Measurements from ENCODE around the gene ANKRD55.
A peak's percentile ranks its signal among the peaks of the same experiment; 100 is the strongest.
"Not testable (repeated sequence)": the region's sequence is repeated elsewhere in the genome, so short reads cannot be mapped to it uniquely, and the experiment has no call there.

ANKRD55 gene

GRCh38 chr5:56110646-56111403 is 122.3 kb downstream of the ANKRD55 start:
- FAIRE-seq (no peak), DNase-seq (ENCODE audit: low spot score) (no peak)

GRCh38 chr5:56108246-56108645 is 124.9 kb downstream of the ANKRD55 start:
- FAIRE-seq (no peak), DNase-seq (ENCODE audit: low spot score) (no peak)

GRCh38 chr5:56106837-56107236 is 126.3 kb downstream of the ANKRD55 start:
- DNase-seq (ENCODE audit: low spot score) (no peak), FAIRE-seq (no peak)

- DNase-seq (ENCODE audit: low spot score) (no peak), FAIRE-seq (no peak)
These were observed 127.4 kb downstream of the ANKRD55 start for GRCh38 chr5:56105511-56106291.

GRCh38 chr5:56102889-56103288 is 130.2 kb downstream of the ANKRD55 start:
- FAIRE-seq = no peak

GRCh38 chr5:56102207-56102606 is 130.9 kb downstream of the ANKRD55 start:
- FAIRE-seq; DNase-seq (ENCODE audit: low spot score): not testable (repeated sequence)

More at GRCh38 chr5:56102889-56103288, 130.2 kb downstream of the ANKRD55 start:
- DNase-seq (ENCODE audit: low spot score) = no peak

- no peak for FAIRE-seq
These were observed 131.9 kb downstream of the ANKRD55 start for GRCh38 chr5:56101180-56101579.

GRCh38 chr5:56100439-56101176 is 132.5 kb downstream of the ANKRD55 start:
- DNase-seq (ENCODE audit: low spot score) (no peak), FAIRE-seq (no peak)

More at GRCh38 chr5:56101180-56101579, 131.9 kb downstream of the ANKRD55 start:
- no peak for DNase-seq (ENCODE audit: low spot score)

GRCh38 chr5:56099346-56099745 is 133.8 kb downstream of the ANKRD55 start:
- no peak for FAIRE-seq
- DNase-seq (ENCODE audit: low spot score) = no peak

GRCh38 chr5:56097055-56097454 is 136.1 kb downstream of the ANKRD55 start:
- DNase-seq (ENCODE audit: low spot score) (no peak), FAIRE-seq (no peak)

- DNase-seq (ENCODE audit: low spot score) (no peak), FAIRE-seq (no peak)
These were observed 137.5 kb downstream of the ANKRD55 start for GRCh38 chr5:56095579-56096102.

GRCh38 chr5:56094579-56095361 is 138.4 kb downstream of the ANKRD55 start:
- no peak for DNase-seq (ENCODE audit: low spot score)
- FAIRE-seq = peak; percentile 65

- FAIRE-seq = no peak
- DNase-seq (ENCODE audit: low spot score) = no peak
These were observed 139.2 kb downstream of the ANKRD55 start for GRCh38 chr5:56093970-56094369.

- DNase-seq (ENCODE audit: low spot score) (no peak), FAIRE-seq (no peak)
These were observed 141.0 kb downstream of the ANKRD55 start for GRCh38 chr5:56092115-56092514.

- FAIRE-seq (no peak), DNase-seq (ENCODE audit: low spot score) (no peak)
These were observed 141.5 kb downstream of the ANKRD55 start for GRCh38 chr5:56091664-56092063.

- no peak for FAIRE-seq
- DNase-seq (ENCODE audit: low spot score) = no peak
These were observed 142.2 kb downstream of the ANKRD55 start for GRCh38 chr5:56090793-56091460.

GRCh38 chr5:56088967-56089829 is 143.9 kb downstream of the ANKRD55 start:
- peak; percentile 73 for FAIRE-seq

GRCh38 chr5:56088431-56088949 is 144.6 kb downstream of the ANKRD55 start:
- FAIRE-seq (no peak), DNase-seq (ENCODE audit: low spot score) (no peak)

More at GRCh38 chr5:56088967-56089829, 143.9 kb downstream of the ANKRD55 start:
- DNase-seq (ENCODE audit: low spot score) = peak; percentile 69

GRCh38 chr5:56085193-56085592 is 147.9 kb downstream of the ANKRD55 start:
- no peak for FAIRE-seq
- no peak for DNase-seq (ENCODE audit: low spot score)

Data from urothelium cell line (cell line).